CD4-positive, alpha-beta T cell treated with Interleukin-15 for 4 hours (primary cell): ENCODE measurements around the gene TMEM120B.
"Not testable (repeated sequence)": the region's sequence is repeated elsewhere in the genome, so short reads cannot be mapped to it uniquely, and the experiment has no call there.

ENCODE experiments used
- DNase-seq: peaks from one replicate; pipeline ENCODE4 v3.0.0-alpha.2; 2020; ENCODE audit warnings: low spot score

TMEM120B gene

DNA sequence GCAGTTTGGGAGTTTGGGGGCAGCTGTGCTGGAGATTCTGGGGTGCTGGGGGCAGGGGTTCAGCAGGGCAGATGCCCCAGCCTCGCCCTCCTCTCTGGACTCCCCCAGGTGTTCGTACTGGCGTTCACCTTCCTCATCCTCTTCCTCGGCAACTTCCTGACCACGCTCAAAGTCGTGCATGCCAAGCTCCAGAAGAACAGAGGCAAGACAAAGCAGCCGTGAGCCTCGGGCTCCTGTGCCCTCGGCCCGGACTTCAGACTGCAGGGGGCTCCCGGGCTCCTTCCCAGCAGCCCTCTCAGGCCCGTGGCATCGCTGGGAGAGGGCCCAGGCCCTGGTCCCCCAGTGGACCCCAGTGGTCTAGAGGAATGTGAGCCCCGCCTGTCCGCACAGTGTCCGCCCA lies 62.9 kb downstream of the TMEM120B start:
- no peak for DNase-seq

DNA sequence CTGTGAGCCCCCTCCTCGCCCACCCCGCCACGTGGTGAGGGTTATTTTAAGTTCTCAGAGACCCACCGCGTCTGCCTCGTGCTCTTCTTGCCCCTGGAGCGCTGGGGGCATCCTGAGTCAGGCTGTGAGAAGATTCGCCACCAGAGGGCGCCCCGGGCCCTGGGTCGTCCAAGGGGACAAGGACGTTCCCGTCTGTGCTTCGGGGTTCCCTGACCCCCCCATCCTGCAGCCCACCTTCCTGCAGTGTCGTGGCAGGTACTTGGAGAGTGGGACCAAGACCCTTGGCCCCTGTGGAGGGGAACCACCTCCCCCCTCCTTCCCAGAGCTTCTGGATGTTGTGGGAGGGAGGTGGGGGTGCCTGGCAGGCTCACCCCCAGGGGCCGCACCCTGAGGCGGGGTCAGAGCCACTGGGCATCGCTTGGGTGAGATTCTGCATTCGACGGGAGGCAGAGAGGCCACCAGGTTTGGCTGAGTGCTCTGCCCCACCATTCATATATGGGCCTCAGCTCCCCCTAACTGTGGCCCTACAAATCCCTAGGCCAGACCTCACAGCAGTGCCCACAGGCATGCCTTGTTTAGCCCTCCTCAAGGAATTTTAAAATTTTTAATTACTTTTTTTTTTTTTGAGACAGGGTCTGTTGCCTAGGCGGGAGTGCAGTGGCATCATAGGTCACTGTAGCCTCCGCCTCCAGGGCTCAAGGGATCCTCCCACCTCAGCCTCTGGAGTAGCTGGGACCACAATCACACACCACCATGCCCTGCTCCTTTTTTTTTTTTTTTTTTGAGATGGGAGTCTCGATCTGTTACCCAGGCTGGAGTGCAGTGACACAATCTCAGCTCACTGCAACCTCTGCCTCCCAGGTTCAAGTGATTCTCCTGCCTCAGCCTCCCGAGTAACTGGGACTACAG lies 63.9 kb downstream of the TMEM120B start:
- DNase-seq: peak; percentile 88

DNA sequence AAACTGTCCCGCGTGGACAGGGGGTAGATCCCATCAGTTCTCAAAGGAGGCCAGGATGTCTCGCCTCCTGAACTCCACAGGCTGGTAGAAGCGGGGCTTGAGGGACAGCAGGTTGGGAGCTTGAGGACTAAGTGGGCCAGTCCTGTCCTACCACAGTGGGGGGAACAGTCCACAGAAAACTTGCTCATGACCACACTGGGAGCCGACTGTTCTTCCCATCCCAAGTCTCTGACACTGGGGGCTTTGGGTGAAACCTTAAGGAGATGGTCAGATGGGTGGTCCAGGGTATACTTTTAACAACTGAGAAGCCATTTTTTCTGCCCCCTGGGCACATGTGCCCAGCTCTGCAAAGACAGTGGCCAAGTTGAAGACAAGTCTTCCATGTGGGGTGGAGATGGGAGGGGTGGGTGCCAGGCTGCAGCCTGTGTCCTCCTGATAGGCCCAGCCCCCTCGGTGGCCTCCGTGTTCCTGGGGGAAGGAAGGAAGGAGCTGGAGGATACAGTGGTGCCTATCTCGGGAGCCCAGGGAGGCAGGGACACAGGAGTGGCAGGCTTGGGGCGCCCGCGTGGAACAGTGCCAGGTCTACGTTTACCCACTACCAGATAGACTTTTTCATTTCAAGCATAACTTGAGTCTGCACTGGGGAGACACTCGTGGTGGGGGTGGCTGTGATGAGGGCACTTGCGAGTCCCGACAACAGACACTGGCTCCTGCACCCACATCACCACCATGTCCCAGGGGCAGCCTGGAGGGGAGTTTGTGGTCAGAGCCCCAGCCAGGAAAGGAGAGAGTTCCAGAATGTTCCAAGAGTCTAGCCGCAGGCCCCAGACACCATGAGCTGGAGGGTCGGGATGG lies 66.2 kb downstream of the TMEM120B start:
- no peak for DNase-seq

DNA sequence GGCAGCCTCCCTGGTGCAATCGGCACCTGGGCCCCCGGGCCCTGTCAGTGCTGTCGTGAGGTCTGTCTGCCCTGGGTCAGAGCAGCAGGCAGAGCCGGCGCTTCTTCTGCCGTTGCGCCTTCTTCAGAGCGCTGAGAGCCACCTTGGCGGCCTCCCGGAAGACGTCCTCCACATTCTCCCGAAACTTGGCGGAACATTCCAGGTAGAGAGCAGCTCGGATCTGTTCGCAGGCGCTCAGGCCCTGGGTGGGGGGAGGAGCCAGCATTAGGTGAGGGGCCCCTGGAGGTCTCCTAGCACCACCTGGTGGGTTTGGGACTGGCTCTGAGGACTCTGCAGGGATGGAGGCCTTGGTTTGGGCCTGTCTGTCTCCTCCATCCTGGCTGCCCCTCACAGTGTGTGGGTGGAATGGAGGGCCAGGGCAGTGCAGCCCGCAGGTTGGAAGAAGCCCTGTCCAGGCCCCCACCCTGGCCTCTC lies 66.9 kb downstream of the TMEM120B start:
- DNase-seq: no peak

DNA sequence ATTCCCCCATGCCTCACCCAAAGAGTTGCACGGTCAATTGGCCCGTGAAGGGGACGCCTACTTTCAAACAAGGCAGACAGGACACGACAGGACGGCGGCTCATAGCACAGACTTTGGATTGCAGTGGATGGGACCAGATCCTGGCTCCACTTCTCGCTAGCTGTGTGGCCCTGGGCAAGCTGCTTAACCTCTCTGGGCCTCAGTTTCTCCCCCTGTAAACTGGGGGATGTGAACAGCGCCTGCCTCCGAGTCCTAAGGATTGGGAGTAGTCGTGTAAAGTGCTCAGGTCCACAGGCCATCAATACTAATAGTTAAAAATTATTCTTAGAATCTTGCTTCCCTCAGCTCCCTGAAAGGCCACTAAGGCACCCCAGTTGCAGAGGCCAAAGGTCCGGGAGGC lies 67.9 kb downstream of the TMEM120B start:
- no peak for DNase-seq

DNA sequence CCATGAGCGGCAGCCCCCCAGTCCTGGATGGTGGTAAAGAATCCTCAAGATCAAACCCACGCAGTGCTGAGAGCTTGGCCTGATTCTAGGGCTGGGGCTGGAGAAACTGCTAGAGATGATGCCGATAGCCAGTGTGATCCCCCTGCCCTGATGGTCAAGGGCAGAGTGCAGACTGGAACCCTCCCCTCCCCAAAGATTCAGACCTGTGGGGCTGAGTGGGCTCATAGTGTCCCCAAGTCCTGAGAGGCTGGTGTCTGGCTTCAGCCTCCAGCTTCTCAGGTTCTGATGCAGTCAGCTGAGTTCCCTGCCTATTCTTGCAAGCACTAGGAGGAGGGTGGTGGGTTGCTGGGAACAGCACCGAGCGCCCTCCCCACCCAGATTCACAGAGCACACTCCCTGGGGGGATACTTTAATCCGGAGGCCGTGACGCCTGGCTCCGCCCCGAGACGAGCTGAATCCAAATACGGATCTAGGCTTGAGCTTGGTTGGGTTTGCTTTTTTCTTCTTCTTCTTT lies 69.0 kb downstream of the TMEM120B start:
- DNase-seq: no peak

DNA sequence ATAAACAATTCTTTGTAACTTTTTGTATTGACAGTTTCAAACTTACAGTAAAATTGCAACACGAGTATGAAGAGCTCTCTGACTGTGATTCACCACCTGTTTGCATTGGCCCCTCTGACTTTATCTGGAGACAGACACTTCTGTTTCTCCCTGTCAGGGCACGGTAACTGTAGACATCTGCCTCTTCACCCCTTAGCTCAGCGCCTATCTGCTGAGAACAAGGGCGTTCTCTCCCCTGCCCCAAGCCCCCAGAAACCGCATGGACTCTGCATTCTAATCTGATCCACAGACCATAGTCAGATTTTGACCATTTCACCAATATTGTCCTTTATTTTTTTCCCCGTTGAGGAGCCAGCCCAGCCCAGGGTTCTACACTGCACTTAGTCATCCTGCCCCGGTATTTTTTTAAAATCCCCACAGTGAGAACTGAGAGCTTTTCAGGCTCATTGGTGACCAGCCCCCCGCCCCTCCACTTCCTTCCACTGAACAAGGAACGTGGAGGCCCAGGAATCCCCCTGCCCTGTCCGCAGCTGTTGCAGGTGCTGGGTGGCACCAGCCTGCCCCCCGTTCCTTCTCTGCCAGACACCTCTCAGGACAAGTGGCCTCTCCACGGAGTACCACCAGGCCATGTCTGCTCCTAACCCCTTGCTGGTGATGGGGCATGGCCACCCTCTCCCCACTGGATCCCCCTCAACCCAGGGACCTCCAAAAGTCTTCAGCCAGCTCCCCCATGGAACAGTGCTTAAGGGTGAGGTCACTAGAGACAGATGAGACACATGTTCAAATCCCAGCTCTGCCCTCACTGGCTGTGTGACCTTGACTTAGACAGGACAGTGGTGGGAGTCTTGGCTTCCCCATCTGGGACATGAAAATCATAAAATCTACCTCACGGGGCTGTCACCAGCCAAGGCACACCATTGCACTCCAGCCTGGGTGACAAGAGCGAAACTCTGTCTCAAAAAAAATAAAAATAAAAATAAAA lies 69.7 kb downstream of the TMEM120B start:
- DNase-seq: no peak

DNA sequence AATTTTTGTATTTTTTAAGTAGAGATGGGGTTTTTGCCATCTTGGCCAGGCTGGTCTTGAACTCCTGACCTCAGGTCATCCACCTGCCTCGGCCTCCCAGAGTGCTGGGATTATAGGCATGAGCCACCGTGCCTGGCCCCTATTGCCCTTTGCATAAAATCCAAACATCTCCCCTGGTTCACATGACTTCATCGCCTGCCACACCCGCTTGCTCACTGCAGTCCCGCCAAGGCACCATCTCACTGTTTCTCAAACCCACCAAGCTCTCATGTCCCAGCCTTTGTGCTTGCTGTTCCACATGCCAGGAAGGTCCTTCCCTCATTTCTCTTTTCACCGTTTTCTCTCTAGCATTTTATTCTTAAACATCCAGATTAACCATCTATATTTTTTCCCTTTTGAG lies 71.2 kb downstream of the TMEM120B start:
- no peak for DNase-seq

DNA sequence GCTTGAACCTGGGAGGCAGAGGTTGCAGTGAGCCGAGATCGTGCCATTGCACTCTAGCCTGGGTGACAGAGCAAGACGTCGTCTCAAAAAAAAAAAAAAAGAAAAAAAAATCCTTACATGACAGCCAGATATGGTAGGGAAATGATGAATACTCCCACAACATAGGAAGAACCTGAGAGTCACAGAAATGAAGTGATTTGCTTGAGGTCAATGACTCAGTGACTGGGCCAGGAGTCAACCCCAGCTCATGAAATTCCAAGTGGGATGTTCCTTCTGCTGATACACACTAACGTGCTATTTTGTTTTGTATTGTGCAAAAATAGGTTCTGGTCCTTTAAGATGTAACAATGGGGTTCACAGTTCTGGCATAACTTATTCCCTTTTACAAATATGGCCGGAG lies 71.9 kb downstream of the TMEM120B start:
- no peak for DNase-seq

DNA sequence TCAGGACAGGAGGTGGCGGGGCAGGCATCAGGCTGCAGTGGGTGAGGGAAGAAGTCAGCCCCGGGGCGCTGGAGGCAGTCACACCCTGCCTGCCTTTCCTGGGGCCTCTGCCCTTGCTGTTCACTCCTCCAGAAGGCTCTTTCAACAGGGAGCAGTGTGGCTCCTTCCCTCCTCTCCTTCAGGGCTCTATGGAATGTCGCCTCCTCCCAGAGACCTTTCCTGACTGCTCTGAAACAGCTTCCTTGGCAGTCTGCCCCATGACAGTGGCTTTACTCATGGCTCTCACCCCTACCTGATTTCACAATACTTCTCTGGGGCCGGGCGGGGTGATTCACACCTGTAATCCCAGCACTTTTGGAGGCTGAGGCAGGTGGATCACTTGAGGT lies 73.9 kb downstream of the TMEM120B start:
- DNase-seq: no peak

DNA sequence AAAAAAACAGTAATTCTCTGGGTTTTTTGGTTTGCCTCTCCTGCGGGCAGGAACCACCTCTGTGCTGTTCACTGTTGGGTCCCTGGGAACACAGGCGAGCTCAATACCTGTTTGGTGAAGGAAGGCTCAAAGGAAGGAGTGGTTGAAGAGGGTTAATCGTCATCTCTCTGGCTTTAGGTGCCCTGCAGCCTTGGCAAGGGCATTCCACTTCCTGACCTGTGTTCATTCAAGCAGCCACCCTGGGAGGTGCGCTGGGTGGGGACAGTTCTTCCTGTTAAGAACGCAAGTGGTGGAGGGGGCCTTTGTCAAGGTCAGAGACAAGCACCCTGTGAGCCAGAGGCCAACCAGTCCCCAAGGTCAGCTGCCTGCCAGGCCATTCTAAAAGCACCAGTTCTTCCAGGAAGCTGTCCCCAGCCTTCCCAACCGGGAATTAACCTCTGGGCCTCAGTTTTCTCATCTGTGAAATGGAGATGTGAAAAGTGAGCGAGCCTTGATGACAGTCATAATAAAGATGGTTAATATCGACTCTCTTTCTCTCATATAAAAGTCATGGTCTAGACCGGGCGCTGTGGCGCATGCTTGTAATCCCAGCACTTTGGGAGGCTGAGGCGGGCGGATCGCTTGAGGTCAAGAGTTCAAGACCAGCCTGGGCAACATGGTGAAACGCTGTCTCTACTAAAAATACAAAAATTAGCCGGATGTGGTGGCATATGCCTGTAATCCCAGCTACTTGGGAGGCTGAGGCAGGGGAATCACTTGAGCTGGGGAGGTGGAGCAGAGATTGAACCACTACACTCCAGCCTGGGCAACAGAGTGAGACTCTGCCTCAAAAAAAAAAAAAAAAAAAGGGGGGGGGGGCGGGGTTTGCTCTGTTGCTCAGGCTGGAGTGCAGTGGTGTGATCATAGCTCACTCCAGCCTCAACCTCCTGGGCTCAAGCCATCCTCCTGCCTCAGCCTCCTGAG lies 74.8 kb downstream of the TMEM120B start:
- DNase-seq: peak; percentile 59

DNA sequence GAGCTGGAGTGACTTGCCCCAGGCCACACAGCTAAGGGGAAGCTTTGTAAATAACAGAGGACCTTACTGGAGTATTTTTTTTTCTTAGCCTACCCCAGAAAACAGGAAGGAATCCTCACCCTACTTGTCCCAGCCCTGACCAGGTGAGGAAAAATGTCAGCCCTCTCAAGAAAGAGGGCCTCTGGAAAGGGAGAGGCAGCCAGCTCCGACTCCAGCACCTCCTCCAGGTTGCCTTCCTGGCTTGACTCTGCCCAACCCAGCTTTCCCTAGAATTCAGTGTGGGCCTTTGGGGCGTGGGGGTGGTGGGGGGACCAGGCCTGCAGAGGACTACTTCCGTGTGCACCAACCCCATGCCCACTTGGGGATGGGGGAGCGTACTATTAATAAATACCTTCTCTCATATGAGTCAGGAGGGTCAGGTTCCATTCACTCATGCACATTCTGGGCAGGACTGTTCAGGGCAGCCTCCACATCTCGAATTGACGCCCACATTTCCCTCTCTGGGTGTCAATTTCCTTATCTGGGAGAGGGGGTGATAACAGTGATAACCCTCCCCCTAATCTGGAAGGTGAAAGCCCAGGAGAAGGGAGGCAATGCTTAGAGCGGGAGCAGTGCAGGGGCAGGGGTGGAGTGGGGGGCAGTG lies 75.7 kb downstream of the TMEM120B start:
- no peak for DNase-seq

DNA sequence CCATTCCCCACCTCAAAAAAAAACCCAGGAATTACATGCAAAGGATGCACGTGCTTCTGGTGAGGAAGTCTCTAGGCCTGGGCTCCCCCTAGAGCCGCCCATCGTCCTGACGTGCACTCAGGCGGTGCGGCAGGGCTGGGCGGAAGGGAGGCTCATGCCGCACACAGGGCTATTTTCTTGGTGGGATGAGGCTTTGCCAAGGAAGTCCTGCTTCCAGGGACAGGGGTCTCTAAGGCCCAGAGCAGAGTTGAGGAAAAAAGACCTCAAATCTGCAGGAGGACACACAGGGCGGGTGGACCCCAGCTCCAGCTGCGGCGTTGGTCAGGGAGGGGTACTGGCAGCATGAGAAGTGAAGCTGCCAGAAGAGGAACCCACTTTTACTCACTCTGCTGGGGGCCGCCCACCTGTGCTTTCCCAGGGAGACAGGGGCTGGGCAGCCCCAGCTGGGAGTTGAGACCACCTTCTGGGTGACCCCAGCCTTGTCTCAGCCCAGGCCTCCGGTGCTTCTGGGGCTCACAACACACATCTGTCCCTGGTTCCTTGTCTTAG lies 76.8 kb downstream of the TMEM120B start:
- DNase-seq: no peak

DNA sequence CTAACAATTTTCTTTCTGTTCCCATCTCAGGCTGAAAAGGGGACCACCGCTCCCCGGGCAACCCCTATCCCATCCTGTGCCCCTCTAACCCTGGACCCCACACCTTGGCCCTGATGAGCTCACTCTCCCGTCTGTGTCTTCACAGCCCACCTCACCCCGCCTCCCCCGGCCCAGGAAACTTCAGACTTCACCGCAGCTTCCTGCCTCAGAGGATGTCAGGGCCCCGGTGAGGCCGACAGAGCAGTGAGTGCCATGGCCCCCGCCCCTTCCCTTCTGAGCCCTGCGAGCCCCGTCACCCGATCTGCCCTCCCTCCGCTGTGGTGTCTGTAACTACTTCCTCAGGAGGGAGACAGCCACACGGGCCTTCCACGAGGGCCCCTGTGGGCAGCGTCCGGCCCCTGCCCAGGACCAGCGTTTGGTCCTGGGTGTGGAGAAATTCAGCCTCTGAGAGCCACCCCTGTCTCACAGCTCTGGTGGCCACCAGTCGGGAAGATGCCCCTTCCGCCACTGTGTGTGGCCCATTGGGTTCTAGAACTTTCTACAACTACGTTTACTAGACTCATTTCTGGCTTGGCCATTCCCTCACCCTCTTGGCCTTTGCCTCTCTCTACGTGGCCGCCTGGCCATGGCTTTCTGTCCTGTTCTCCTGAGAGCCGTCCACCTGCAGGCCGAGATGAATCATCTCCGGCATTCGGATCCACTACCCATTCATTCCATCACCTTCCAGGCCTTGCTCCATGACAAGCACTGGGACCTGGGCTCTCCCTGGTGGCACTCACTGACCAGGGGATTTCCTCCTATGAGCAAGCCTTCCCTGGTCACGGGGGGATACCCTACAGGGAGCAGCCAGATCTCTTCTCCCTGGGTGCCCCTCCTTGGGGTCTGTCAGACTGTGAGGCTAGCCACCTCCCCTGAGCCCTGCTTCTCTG lies 77.5 kb downstream of the TMEM120B start:
- DNase-seq: peak; percentile 94

DNA sequence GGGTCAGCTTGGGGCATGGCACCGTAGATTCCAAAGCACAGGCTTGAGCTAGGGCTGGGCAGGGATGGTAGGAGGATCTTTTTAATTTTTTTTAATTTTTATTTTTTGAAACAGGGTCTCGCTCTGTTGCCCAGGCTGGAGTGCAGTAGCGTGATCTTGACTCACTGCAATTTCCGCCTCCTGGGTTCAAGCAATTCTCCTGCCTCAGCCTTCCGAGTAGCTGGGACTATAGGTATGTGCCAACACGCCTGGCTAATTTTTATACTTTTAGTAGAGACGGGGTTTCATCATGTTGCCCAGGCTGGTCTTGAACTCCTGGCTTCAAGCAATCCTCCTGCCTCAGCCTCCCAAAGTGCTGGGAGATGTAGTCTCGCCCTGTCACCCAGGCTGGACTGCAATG lies 78.2 kb downstream of the TMEM120B start:
- not testable (repeated sequence) for DNase-seq

DNA sequence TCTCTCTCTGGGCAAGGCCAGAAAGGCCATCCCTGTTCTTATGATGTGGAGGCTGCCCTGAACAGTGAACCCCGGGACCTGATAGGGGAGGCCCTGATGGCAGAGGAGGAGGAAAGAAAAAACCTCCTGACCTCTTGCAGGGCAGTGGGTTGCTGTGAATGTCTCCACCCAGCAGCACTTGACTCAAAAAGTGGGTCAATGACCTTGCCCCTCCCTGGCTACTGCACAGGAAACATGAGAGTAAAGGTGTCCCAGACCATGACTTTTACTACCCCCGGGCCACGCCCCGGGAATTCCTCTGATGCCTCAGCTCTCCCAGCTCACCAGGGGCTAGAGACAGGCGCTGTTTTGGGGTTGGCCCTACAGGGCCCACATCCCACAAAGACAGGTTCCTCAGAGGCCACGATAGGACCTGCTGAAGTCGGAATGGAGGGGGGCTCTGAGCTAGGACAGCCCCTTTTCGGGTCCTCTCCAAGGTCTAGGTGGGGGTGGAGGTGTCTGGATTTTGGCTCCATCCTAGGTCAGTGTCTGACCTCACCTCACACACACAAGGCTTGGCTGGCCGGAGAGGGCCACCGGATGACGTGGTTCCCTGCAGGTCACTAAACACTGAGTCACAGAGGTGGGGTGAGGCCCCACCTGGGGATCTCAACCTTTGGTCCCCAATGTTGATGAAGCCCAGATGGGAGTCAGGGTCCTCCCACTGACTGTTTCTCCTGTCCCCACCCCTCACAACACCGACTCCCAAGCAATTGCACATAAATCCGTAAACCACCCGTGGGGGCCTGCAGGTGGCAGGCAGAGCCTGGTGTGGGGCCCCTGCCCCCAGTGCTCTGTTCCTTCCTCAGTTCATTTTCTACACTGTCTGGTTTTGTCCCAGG lies 79.4 kb downstream of the TMEM120B start:
- no peak for DNase-seq
